ENCODE data around the gene TMOD3. TPM values are rescaled to one million over a fixed set of nuclear protein-coding genes. Genes with fewer than 3 reads are reported as not detected.

The TMOD3 gene
- total RNA-seq, 4 donors from 2014 or later: 31.2 to 37.4 (median 36.7) TPM

GRCh38 chr15:51840692-51841091 is 11.2 kb downstream of the TMOD3 start:
- Histone ChIP-seq H3K4me3 (no peak overlapping the region), H3K36me3 (no peaks in the 10 kb centered on the region), H3K9me3 (no peaks in the 10 kb centered on the region), H3K4me1 (peaks cover 70% of the 10 kb centered on the region), H3K27me3 (no peaks in the 10 kb centered on the region), H3K27ac (no peak overlapping the region)
- no peak for TF ChIP-seq POLR2AphosphoS5 (IDR thresholded peaks at IDR 0.05)
- no peak for TF ChIP-seq CTCF (IDR thresholded peaks at IDR 0.05)
- TF ChIP-seq EP300 (IDR thresholded peaks at IDR 0.05): no peak
- no peak for TF ChIP-seq POLR2A (IDR thresholded peaks at IDR 0.05)
- 80% methylated on average over 4 of the region's 4 CpGs for WGBS
- no peak for DNase-seq (ENCODE audit: low spot score in 2 of 2)

GRCh38 chr15:51841406-51842040 is 12.1 kb downstream of the TMOD3 start:
- DNase-seq (ENCODE audit: low spot score in 2 of 2): no peak
- no peaks in the 10 kb centered on the region for H3K36me3 ChIP-seq
- H3K27me3 ChIP-seq: no peaks in the 10 kb centered on the region
- no peaks in the 10 kb centered on the region for H3K9me3 ChIP-seq
- no peak overlapping the region for H3K27ac ChIP-seq
- no peak overlapping the region for H3K4me3 ChIP-seq
- TF ChIP-seq CTCF (IDR thresholded peaks at IDR 0.05) (no peak), POLR2AphosphoS5 (IDR thresholded peaks at IDR 0.05) (no peak), EP300 (IDR thresholded peaks at IDR 0.05) (no peak), POLR2A (IDR thresholded peaks at IDR 0.05) (no peak)
- peaks cover 74% of the 10 kb centered on the region for H3K4me1 ChIP-seq
- WGBS: 60% methylated on average over 5 of the region's 5 CpGs

DNA sequence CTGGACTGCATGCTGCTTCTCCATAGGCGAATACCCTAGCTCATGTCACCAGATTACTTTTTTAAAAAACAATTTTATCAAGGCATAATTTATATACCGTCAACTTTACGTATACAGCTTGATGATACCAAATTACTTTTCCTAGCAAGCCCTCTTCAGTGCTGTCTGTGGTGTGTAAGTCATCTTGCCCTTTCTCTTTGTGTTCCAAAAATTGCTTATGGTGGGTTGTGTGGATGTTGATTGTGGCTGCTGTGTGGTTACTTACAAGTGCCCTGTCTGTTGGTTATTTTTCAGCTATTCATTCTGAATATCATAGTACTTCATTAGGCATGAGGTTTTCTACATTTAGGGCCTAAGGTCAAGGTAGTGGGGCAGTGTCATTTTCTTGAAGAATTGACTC is 12.8 kb downstream of the TMOD3 start:
- no peaks in the 10 kb centered on the region for H3K36me3 ChIP-seq
- no peak for TF ChIP-seq POLR2AphosphoS5 (IDR thresholded peaks at IDR 0.05)
- no peak for TF ChIP-seq CTCF (IDR thresholded peaks at IDR 0.05)
- no peak for TF ChIP-seq POLR2A (IDR thresholded peaks at IDR 0.05)
- no peak for TF ChIP-seq EP300 (IDR thresholded peaks at IDR 0.05)
- no peak overlapping the region for H3K27ac ChIP-seq
- 99% methylated on average over 3 of the region's 3 CpGs for WGBS
- peaks cover 74% of the 10 kb centered on the region for H3K4me1 ChIP-seq
- no peak overlapping the region for H3K4me3 ChIP-seq
- no peaks in the 10 kb centered on the region for H3K27me3 ChIP-seq
- no peaks in the 10 kb centered on the region for H3K9me3 ChIP-seq
- DNase-seq (ENCODE audit: low spot score in 2 of 2): no peak

DNA sequence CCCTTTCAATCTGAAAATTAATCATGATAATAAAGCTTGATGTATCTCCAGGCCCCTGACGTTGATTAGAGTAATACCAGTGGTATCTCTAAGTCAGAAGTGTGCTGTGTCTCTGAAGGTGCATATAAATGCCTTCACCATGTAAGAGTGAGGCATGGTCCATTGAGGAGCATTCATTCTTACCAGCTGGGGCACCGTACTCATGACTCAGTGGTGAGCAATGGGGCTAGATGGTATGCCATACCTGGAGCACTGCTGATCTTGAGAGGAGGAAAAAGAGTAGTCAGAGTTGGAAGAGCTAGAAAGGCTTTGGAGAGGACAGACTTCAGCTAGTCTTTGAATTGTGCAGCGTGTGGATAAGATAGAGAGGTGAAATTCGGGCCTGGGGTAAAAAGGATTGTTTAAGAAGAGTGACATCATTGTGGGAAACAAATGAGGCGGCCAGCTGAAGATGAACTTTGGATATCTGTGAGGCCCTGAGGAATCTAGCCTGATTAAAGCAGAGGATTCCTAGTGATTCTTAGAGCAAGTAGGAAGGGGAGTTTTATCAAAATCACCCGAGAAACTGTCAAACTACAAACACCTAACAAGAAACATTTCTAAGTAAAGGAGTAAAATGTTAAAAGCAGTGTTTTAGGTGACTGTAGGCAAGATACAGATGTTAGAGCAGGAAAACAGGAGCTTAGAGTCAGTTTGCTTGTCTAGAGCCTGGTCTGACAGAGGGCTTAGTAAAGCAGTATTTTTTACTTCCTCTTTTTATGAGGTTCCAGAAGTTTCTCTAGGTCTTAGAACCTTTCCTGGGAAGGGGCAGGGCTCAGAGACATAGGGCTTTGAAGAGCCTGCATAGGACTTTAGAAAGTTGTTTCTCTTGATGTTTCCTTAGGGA is 13.6 kb downstream of the TMOD3 start:
- Histone ChIP-seq H3K36me3 (no peaks in the 10 kb centered on the region), H3K4me1 (peaks cover 73% of the 10 kb centered on the region), H3K27ac (no peak overlapping the region), H3K4me3 (no peak overlapping the region), H3K9me3 (no peaks in the 10 kb centered on the region), H3K27me3 (no peaks in the 10 kb centered on the region)
- TF ChIP-seq POLR2AphosphoS5 (IDR thresholded peaks at IDR 0.05) (no peak), POLR2A (IDR thresholded peaks at IDR 0.05) (no peak), EP300 (IDR thresholded peaks at IDR 0.05) (no peak), CTCF (IDR thresholded peaks at IDR 0.05) (no peak)
- DNase-seq (ENCODE audit: low spot score in 2 of 2): no peak
- 71% methylated on average over 6 of the region's 6 CpGs for WGBS

DNA sequence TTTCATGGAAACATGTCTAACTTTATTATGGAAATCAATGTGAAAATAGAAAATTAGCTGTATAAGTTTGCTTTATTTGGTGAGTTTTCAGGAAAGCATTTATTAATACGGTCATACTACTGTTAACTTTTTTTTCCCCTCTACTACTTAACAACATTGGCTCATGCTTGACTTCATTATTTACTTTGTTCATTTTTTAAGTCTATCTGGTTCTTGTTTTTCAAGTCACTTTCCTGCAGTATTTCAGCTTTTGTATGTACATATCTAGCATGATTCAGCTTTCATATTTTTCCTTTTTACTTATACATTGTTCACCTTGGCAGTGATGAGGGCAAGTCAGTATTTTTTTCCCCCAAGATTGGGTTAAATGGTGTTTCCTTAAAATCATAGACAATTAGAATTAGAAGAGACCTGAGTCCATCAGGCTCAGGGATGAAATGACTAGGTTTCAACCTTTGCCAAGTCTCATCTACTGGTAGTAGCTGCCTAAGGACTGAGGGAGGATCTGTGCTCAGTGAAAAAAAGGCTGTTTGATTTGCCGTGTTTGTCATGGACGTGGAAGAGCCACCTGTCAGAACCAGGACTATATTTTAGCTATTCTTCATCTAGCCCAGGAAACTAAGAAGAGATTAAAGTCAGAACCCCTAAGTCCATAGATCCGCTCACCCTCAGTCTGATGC is 15.4 kb downstream of the TMOD3 start:
- Histone ChIP-seq H3K9me3 (no peaks in the 10 kb centered on the region), H3K4me1 (peaks cover 71% of the 10 kb centered on the region), H3K27me3 (no peaks in the 10 kb centered on the region), H3K36me3 (no peaks in the 10 kb centered on the region), H3K27ac (peak overlapping the region; percentile 26), H3K4me3 (no peak overlapping the region)
- 65% methylated on average over 4 of the region's 4 CpGs for WGBS
- TF ChIP-seq POLR2A (IDR thresholded peaks at IDR 0.05) (no peak), CTCF (IDR thresholded peaks at IDR 0.05) (no peak), EP300 (IDR thresholded peaks at IDR 0.05) (no peak), POLR2AphosphoS5 (IDR thresholded peaks at IDR 0.05) (no peak)
- DNase-seq (ENCODE audit: low spot score in 2 of 2): no peak
